PC-3 (cell line): Measurements from ENCODE around the gene SYNE4. TPM values are rescaled to one million over a fixed set of nuclear protein-coding genes. Genes with fewer than 3 reads are reported as not detected.

Source experiments
- ATAC-seq: fragments of 200-7000 bp; cut with Tn5 transposase; 2 replicates; pipeline ENCODE4 v1.9.1; 2020; ENCODE audit warnings: mild to moderate bottlenecking, moderate library complexity
- BruUV-seq: library from RNA; stranded (reverse); fragments of 400-500 nt; replicated peaks from 2 replicates; lab custom pipeline; 2021; lab: Mats Ljungman, UMichigan
- CTCF ChIA-PET: fragments of 300-600 bp; sonication (Branson Sonifier 250); formaldehyde crosslinking; loops from one replicate; lab custom pipeline; 2022; ENCODE audit warnings: antibody characterized with exemption; lab: Charles Lee
- POLR2A ChIA-PET: fragments of 300-600 bp; sonication (Branson Sonifier 250); formaldehyde crosslinking; loops from one replicate; lab custom pipeline; 2022; ENCODE audit warnings: antibody characterized with exemption; ENCODE audit not compliant: unreplicated experiment; lab: Charles Lee
- DNase-seq: peaks from one replicate; pipeline ENCODE4 v3.0.0-alpha.2; 2015
- H2AFZ ChIP-seq: fragments of 300-600 bp; sonication (generic); 2 replicates; pipeline ENCODE4 v1.6.0; 2016; ENCODE audit warnings: antibody characterized with exemption, low read length
- H3F3A ChIP-seq: fragments of 300-600 bp; sonication (generic); one replicate; pipeline ENCODE4 v1.6.0; 2017; ENCODE audit warnings: antibody characterized with exemption, low read length, control low read depth, mild to moderate bottlenecking; ENCODE audit not compliant: unreplicated experiment
- H3K27ac ChIP-seq: fragments of 300-600 bp; sonication (generic); 2 replicates; pipeline ENCODE4 v1.5.1; 2016; ENCODE audit warnings: mild to moderate bottlenecking, low read length
- H3K27me3 ChIP-seq: fragments of 300-600 bp; sonication (generic); 2 replicates; pipeline ENCODE4 v1.6.1; 2016; ENCODE audit warnings: low read length, mixed read lengths
- H3K36me3 ChIP-seq: fragments of 300-600 bp; sonication (generic); 2 replicates; pipeline ENCODE4 v1.6.1; 2016; ENCODE audit warnings: low read depth, mixed run types, low read length, mixed read lengths
- H3K4me1 ChIP-seq: fragments of 300-600 bp; sonication (generic); 2 replicates; pipeline ENCODE4 v1.5.1; 2016; ENCODE audit warnings: low read length; ENCODE audit not compliant: insufficient read depth
- H3K4me2 ChIP-seq: fragments of 300-600 bp; sonication (generic); 2 replicates; pipeline ENCODE4 v1.6.0; 2016; ENCODE audit warnings: low read length
- H3K4me3 ChIP-seq: fragments of 300-600 bp; sonication (generic); 2 replicates; pipeline ENCODE4 v1.5.1; 2016; ENCODE audit warnings: mild to moderate bottlenecking, low read length, mixed read lengths
- H3K79me2 ChIP-seq: fragments of 300-600 bp; sonication (generic); 2 replicates; pipeline ENCODE4 v1.6.1; 2017; ENCODE audit warnings: low read length, mixed read lengths
- H3K9ac ChIP-seq: fragments of 300-600 bp; sonication (generic); 2 replicates; pipeline ENCODE4 v1.6.0; 2016; ENCODE audit warnings: mild to moderate bottlenecking, low read length
- H3K9me2 ChIP-seq: fragments of 300-600 bp; sonication (generic); replicated peaks from 2 replicates; pipeline ENCODE4 v1.6.1; 2016; ENCODE audit warnings: mixed run types, low read length, mixed read lengths
- H3K9me3 ChIP-seq: fragments of 300-600 bp; sonication (generic); 2 replicates; pipeline ENCODE4 v1.6.1; 2016; ENCODE audit warnings: low read length, mixed read lengths
- H4K20me1 ChIP-seq: fragments of 300-600 bp; sonication (generic); 2 replicates; pipeline ENCODE4 v1.6.1; 2016; ENCODE audit warnings: low read length, mixed read lengths
- CTCF ChIP-seq: fragments of 300-600 bp; sonication (generic); conservative IDR thresholded peaks from 2 replicates; pipeline ENCODE4 v1.5.1; 2017; ENCODE audit warnings: antibody characterized with exemption, low read depth, mild to moderate bottlenecking, low read length
- EZH2 ChIP-seq: fragments of 300-600 bp; sonication (generic); IDR thresholded peaks from one replicate; pipeline ENCODE4 v1.6.1; 2017; ENCODE audit warnings: antibody characterized with exemption, mild to moderate bottlenecking, low read length; ENCODE audit not compliant: unreplicated experiment
- EZH2phosphoT487 ChIP-seq: fragments of 300-600 bp; sonication (generic); IDR thresholded peaks from 2 replicates; pipeline ENCODE4 v1.6.1; 2018; ENCODE audit warnings: mild to moderate bottlenecking, antibody characterized with exemption, low read length, borderline replicate concordance
- intact Hi-C: fragments of 100-400 bp; cut with micrococcal nuclease; formaldehyde crosslinking; loops from 2 replicates; pipeline ENCODE4 v1.9.0; 2023
- total RNA-seq: library from RNA; depleted of rRNA; stranded (reverse); fragments of >200 nt; gene quantifications from 2 replicates; pipeline ENCODE4 v1.2.3, GENCODE V29; 2014

Gene SYNE4
- total RNA-seq, 1 experiment from 2014 or later, result 0.77 TPM

- TF ChIP-seq EZH2phosphoT487 (no peak), EZH2 (no peak), CTCF (no peak)
- no peak for ATAC-seq
- Histone ChIP-seq H3K27ac (no peak overlapping the region), H4K20me1 (no peaks in the 10 kb centered on the region), H3K4me2 (no peak overlapping the region), H2AFZ (no peak overlapping the region), H3K36me3 (no peaks in the 10 kb centered on the region), H3F3A (no peaks in the 10 kb centered on the region), H3K9ac (no peak overlapping the region), H3K4me3 (no peak overlapping the region), H3K4me1 (no peaks in the 10 kb centered on the region), H3K9me2 (no peaks in the 10 kb centered on the region), H3K79me2 (no peaks in the 10 kb centered on the region), H3K9me3 (no peaks in the 10 kb centered on the region), H3K27me3 (no peaks in the 10 kb centered on the region)
- DNase-seq, result no peak
- intact Hi-C loops, result no loop called here
- POLR2A ChIA-PET, result no interaction called here
- no TSS peak for BruUV-seq
- CTCF ChIA-PET, result no interaction called here
Observed at GRCh38 chr19:36026091-36026876, 17.7 kb upstream of the SYNE4 start.

GRCh38 chr19:36025541-36025940 is 16.9 kb upstream of the SYNE4 start:
- TF ChIP-seq CTCF (no peak), EZH2phosphoT487 (no peak), EZH2 (no peak)
- no peaks in the 10 kb centered on the region for H3K36me3 ChIP-seq
- intact Hi-C loops, result no loop called here

DNA sequence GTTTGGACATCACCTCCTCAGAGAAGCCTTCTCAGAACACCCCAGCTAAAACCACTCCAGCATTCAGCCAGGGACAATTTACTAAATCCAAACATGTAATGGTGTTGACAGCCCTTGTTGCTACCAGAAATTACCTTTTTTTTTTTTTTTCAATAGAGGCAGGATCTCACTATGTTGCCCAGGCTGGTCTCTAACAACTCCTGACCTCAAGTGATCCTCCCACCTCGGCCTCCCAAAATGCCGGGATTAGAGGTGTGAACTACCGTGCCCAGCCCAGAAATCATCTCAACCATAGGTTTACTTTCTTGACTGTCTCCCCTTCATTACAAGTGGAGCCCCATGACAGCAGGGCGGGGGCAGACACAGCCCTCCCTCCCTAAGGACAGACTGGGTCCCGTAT is 14.8 kb upstream of the SYNE4 start:
- intact Hi-C loops, result no loop called here
- Histone ChIP-seq H3K36me3 (no peaks in the 10 kb centered on the region), H3F3A (no peaks in the 10 kb centered on the region), H3K4me2 (no peak overlapping the region), H4K20me1 (no peaks in the 10 kb centered on the region), H3K9me2 (no peaks in the 10 kb centered on the region), H3K27ac (no peak overlapping the region), H3K4me1 (no peaks in the 10 kb centered on the region), H3K79me2 (no peaks in the 10 kb centered on the region), H2AFZ (no peak overlapping the region), H3K27me3 (no peaks in the 10 kb centered on the region), H3K9ac (no peak overlapping the region), H3K9me3 (no peaks in the 10 kb centered on the region), H3K4me3 (no peak overlapping the region)
- ChIA-PET CTCF (no interaction called here), POLR2A (no interaction called here)
- DNase-seq (no peak), ATAC-seq (no peak)
- BruUV-seq, result no TSS peak
- TF ChIP-seq EZH2phosphoT487 (no peak), EZH2 (no peak)

More at GRCh38 chr19:36025541-36025940, 16.9 kb upstream of the SYNE4 start:
- CTCF ChIA-PET, result no interaction called here
- POLR2A ChIA-PET, result no interaction called here
- no peak overlapping the region for H2AFZ ChIP-seq
- no peak for DNase-seq
- H3K79me2 ChIP-seq, result no peaks in the 10 kb centered on the region
- no peak overlapping the region for H3K4me2 ChIP-seq
- no peaks in the 10 kb centered on the region for H3K27me3 ChIP-seq
- no peaks in the 10 kb centered on the region for H3K9me3 ChIP-seq
- H3K4me1 ChIP-seq, result no peaks in the 10 kb centered on the region
- BruUV-seq, result no TSS peak
- ATAC-seq, result no peak
- H3K27ac ChIP-seq, result no peak overlapping the region
- no peaks in the 10 kb centered on the region for H3F3A ChIP-seq
- no peak overlapping the region for H3K9ac ChIP-seq
- no peak overlapping the region for H3K4me3 ChIP-seq
- H3K9me2 ChIP-seq, result no peaks in the 10 kb centered on the region
- no peaks in the 10 kb centered on the region for H4K20me1 ChIP-seq
